GM12878 (cell line): ENCODE data around the gene EHF. TPM values are rescaled to one million over a fixed set of nuclear protein-coding genes. Genes with fewer than 3 reads are reported as not detected.

Source experiments
- ATAC-seq: fragments of 200-7000 bp; cut with Tn5 transposase; 3 replicates; pipeline ENCODE4 v1.9.1; 2020; ENCODE audit warnings: mild to moderate bottlenecking, moderate library complexity
- BruUV-seq: library from RNA; stranded (reverse); fragments of 400-500 nt; replicated peaks from 2 replicates; lab custom pipeline; 2021; lab: Mats Ljungman, UMichigan
- CTCF ChIA-PET: fragments of 300-600 bp; sonication (Branson Sonifier 250); formaldehyde crosslinking; extraction: SDS; loops from one replicate; lab custom pipeline; 2021; ENCODE audit warnings: inconsistent platforms; lab: Yijun Ruan, JAX
- POLR2A ChIA-PET: fragments of 350-600 bp; formaldehyde crosslinking; extraction: SDS; loops from one replicate; lab custom pipeline; 2021; ENCODE audit warnings: inconsistent platforms; lab: Charles Lee
- RAD21 ChIA-PET: fragments of 300-600 bp; sonication (Branson Sonifier 250); formaldehyde crosslinking; loops from one replicate; lab custom pipeline; 2023; ENCODE audit warnings: antibody characterized with exemption; ENCODE audit not compliant: unreplicated experiment; lab: Charles Lee
- SMC1A ChIA-PET: fragments of 300-600 bp; sonication (Branson Sonifier 250); formaldehyde crosslinking; loops from one replicate; lab custom pipeline; 2023; ENCODE audit not compliant: unreplicated experiment, uncharacterized antibody; lab: Charles Lee
- DNase-seq: peaks from one replicate; pipeline ENCODE4 v3.0.0-alpha.2; 2011; ENCODE audit warnings: low read depth, low spot score
- FAIRE-seq: peaks from 3 replicates; lab custom pipeline; 2011; peaks lifted over from hg19 to GRCh38; lab: Jason Lieb, UNC
- H2AFZ ChIP-seq: 2 replicates; pipeline ENCODE4 v1.6.0; 2011; ENCODE audit warnings: low read depth, low read length, control low read depth; ENCODE audit not compliant: control insufficient read depth
- H3K27ac ChIP-seq: 2 replicates; pipeline ENCODE4 v1.5.1; 2011; ENCODE audit warnings: control low read depth; ENCODE audit not compliant: control insufficient read depth, insufficient read depth
- H3K27me3 ChIP-seq, 2 experiments: replicated peaks in 1 of 2; 2 replicates each; pipeline versions ENCODE4 v1.6.0 to v1.6.1; 2011; ENCODE audit warnings: low read length in 1 of 2; ENCODE audit not compliant: control insufficient read depth in 2 of 2, insufficient read depth in 2 of 2
- H3K36me3 ChIP-seq, 2 experiments: 2 replicates each; pipeline ENCODE4 v1.5.1; 2011; ENCODE audit warnings: low read length in 1 of 2; ENCODE audit not compliant: control insufficient read depth in 2 of 2, insufficient read depth in 2 of 2
- H3K4me1 ChIP-seq: 2 replicates; pipeline ENCODE4 v1.6.1; 2011; ENCODE audit warnings: mild to moderate bottlenecking, low read length, moderate library complexity, mixed read lengths; ENCODE audit not compliant: control insufficient read depth, insufficient read depth
- H3K4me2 ChIP-seq: 2 replicates; pipeline ENCODE4 v1.6.0; 2011; ENCODE audit warnings: control low read depth; ENCODE audit not compliant: control insufficient read depth, insufficient read depth
- H3K4me3 ChIP-seq: fragments of 200-600 bp; sonication (generic); 2 replicates; pipeline ENCODE4 v1.5.1; 2016
- H3K79me2 ChIP-seq: 2 replicates; pipeline ENCODE4 v1.6.0; 2011; ENCODE audit warnings: low read length; ENCODE audit not compliant: control insufficient read depth, insufficient read depth
- H3K9ac ChIP-seq: 2 replicates; pipeline ENCODE4 v1.8.0; 2011; ENCODE audit warnings: low read length, control low read depth, mixed read lengths; ENCODE audit not compliant: control insufficient read depth, insufficient read depth
- H3K9me3 ChIP-seq: replicated peaks from 3 replicates; pipeline ENCODE4 v1.5.1; 2011; ENCODE audit warnings: mild to moderate bottlenecking, low read length; ENCODE audit not compliant: control insufficient read depth, insufficient read depth
- H4K20me1 ChIP-seq: 2 replicates; pipeline ENCODE4 v1.6.0; 2011; ENCODE audit not compliant: control insufficient read depth, insufficient read depth
- BACH1 ChIP-seq: fragments of 450-650 bp; IDR thresholded peaks from 2 replicates; pipeline ENCODE4 v1.6.1; 2017; ENCODE audit warnings: mild to moderate bottlenecking, borderline replicate concordance
- CUX1 ChIP-seq: IDR thresholded peaks from 2 replicates; pipeline ENCODE4 v1.6.1; 2012; ENCODE audit warnings: improper control_type of control experiment, low read depth, low read length; ENCODE audit not compliant: insufficient replicate concordance
- E2F4 ChIP-seq: IDR thresholded peaks from 2 replicates; pipeline ENCODE4 v1.6.1; 2012; ENCODE audit warnings: low read depth, low read length, improper control_type of control experiment
- E2F8 ChIP-seq: fragments of 450-650 bp; IDR thresholded peaks from 2 replicates; pipeline ENCODE4 v1.6.1; 2018; ENCODE audit warnings: mild to moderate bottlenecking, low read depth, moderate library complexity; ENCODE audit not compliant: partially characterized antibody
- FOXK2 ChIP-seq: fragments of 450-650 bp; IDR thresholded peaks from 2 replicates; pipeline ENCODE4 v1.6.1; 2017; ENCODE audit warnings: mild to moderate bottlenecking, moderate library complexity
- KDM1A ChIP-seq: fragments of 200-600 bp; sonication (generic); IDR thresholded peaks from 2 replicates; pipeline ENCODE4 v1.6.1; 2016; ENCODE audit warnings: borderline replicate concordance
- RAD51 ChIP-seq: fragments of 450-650 bp; IDR thresholded peaks from 2 replicates; pipeline ENCODE4 v1.6.1; 2016; ENCODE audit warnings: moderate library complexity, mild to moderate bottlenecking, inconsistent platforms
- SPI1 ChIP-seq: IDR thresholded peaks from 2 replicates; pipeline ENCODE4 v1.6.1; 2011; ENCODE audit warnings: low read depth, mild to moderate bottlenecking, low read length, moderate library complexity, borderline replicate concordance; ENCODE audit not compliant: insufficient read depth
- TCF7 ChIP-seq: IDR thresholded peaks from 2 replicates; pipeline ENCODE4 v1.6.1; 2014; ENCODE audit warnings: antibody characterized with exemption, borderline replicate concordance
- WGBS: methylation state at CpG from one replicate; pipeline ENCODE4 v1.1.6; 2016; ENCODE audit warnings: low lambda C conversion rate; ENCODE audit not compliant: insufficient replicate concordance, insufficient coverage; ENCODE audit errors: missing lambda C conversion rate; 5-methylcytosine and 5-hydroxymethylcytosine counted together
- in situ Hi-C: fragments of 300-500 bp; cut with MboI; formaldehyde crosslinking; loops from 9 replicates; pipeline ENCODE4 v1.14.3; 2018; ENCODE audit warnings: mixed read lengths
- intact Hi-C: fragments of 100-400 bp; cut with micrococcal nuclease; formaldehyde crosslinking; loops from one replicate; pipeline ENCODE4 v1.14.2; 2022; ENCODE audit not compliant: unreplicated experiment
- polyA plus RNA-seq, 11 experiments: library from polyadenylated mRNA; depleted of rRNA in 4 of 11; unstranded in 6 of 11; stranded (reverse) in 5 of 11; fragments of >200 nt; fragmentation: Nextera tagmentation in 4 of 11; fragmentation: Illumina TruSeq in 1 of 11; extraction: Ambion mirVana in 4 of 11; extraction: Trizol in 1 of 11; gene quantifications; 1 replicate in 1 of 11; 2 replicates in 10 of 11; pipeline versions ENCODE4 v1.2.1 to v1.2.3, GENCODE V29; 2011 to 2016; ENCODE audit warnings: inconsistent platforms in 2 of 11, missing spikeins in 2 of 11, low read depth in 1 of 11
- total RNA-seq, 4 experiments: library from RNA; depleted of rRNA in 3 of 4; stranded (reverse); fragments of >200 nt in 3 of 4; fragmentation: Illumina TruSeq in 1 of 4; extraction: Trizol in 1 of 4; gene quantifications; 2 replicates each; pipeline versions ENCODE4 v1.2.1 to v1.2.3, GENCODE V29; 2013 to 2021
- TF ChIP-seq, protein P1 (sequence below): fragments of 450-650 bp; IDR thresholded peaks from 2 replicates; pipeline ENCODE4 v1.6.1; 2017; ENCODE audit warnings: antibody characterized with exemption, mild to moderate bottlenecking, moderate library complexity

The EHF gene
- total and polyA plus RNA-seq, 10 of the 15 experiments (the other 5 are each of a cell fraction or from before 2014, with no cell fraction given) = 0.04 to 0.33 (median 0.06) TPM; not detected in 6

GRCh38 chr11:34671946-34672345 lies 51.1 kb downstream of the EHF start:
- DNase-seq (no peak), ATAC-seq (no peak), FAIRE-seq (no peak)
- Histone ChIP-seq H3K4me1 (no peaks in the 10 kb centered on the region), H3K4me3 (no peak overlapping the region), H4K20me1 (no peaks in the 10 kb centered on the region), H3K27me3 (no peaks in the 10 kb centered on the region; a peak in 1 of 4 replicates), H3K27ac (no peak overlapping the region), H3K9me3 (no peaks in the 10 kb centered on the region), H3K4me2 (no peak overlapping the region), H3K79me2 (no peaks in the 10 kb centered on the region), H3K9ac (no peak overlapping the region), H3K36me3 (no peaks in the 10 kb centered on the region), H2AFZ (no peak overlapping the region)
- ChIA-PET SMC1A (no interaction called here), CTCF (no interaction called here), RAD21 (no interaction called here), POLR2A (no interaction called here)
- in situ Hi-C loops (no loop called here), intact Hi-C loops (no loop called here)
- TF ChIP-seq RAD51 (no peak), KDM1A (no peak), TCF7 (no peak), SPI1 (no peak), CUX1 (no peak), E2F4 (no peak), BACH1 (no peak), FOXK2 (no peak), E2F8 (no peak)
- TF ChIP-seq, protein P1, sequence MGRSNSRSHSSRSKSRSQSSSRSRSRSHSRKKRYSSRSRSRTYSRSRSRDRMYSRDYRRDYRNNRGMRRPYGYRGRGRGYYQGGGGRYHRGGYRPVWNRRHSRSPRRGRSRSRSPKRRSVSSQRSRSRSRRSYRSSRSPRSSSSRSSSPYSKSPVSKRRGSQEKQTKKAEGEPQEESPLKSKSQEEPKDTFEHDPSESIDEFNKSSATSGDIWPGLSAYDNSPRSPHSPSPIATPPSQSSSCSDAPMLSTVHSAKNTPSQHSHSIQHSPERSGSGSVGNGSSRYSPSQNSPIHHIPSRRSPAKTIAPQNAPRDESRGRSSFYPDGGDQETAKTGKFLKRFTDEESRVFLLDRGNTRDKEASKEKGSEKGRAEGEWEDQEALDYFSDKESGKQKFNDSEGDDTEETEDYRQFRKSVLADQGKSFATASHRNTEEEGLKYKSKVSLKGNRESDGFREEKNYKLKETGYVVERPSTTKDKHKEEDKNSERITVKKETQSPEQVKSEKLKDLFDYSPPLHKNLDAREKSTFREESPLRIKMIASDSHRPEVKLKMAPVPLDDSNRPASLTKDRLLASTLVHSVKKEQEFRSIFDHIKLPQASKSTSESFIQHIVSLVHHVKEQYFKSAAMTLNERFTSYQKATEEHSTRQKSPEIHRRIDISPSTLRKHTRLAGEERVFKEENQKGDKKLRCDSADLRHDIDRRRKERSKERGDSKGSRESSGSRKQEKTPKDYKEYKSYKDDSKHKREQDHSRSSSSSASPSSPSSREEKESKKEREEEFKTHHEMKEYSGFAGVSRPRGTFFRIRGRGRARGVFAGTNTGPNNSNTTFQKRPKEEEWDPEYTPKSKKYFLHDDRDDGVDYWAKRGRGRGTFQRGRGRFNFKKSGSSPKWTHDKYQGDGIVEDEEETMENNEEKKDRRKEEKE = no peak
- BruUV-seq = no TSS peak
- WGBS = 0% methylated on average over 1 of the region's 1 CpG
